Brain microvascular endothelial cell (primary cell): ENCODE results near the gene GRM5.
"Not testable (repeated sequence)": the region's sequence is repeated elsewhere in the genome, so short reads cannot be mapped to it uniquely, and the experiment has no call there.

Experiments
- DNase-seq: peaks from one replicate; pipeline ENCODE4 v3.0.0-alpha.2; 2020
- H3K27ac ChIP-seq: fragments of 250-450 bp; sonication (Bioruptor Pico); 2 replicates; pipeline ENCODE4 v1.5.1; 2020; ENCODE audit warnings: mild to moderate bottlenecking, moderate library complexity
- H3K27me3 ChIP-seq: fragments of 250-450 bp; sonication (Bioruptor Pico); replicated peaks from 2 replicates; pipeline ENCODE4 v1.5.1; 2020; ENCODE audit warnings: mild to moderate bottlenecking
- H3K36me3 ChIP-seq: fragments of 250-450 bp; sonication (Bioruptor Pico); replicated peaks from 2 replicates; pipeline ENCODE4 v1.5.1; 2020; ENCODE audit warnings: mild to moderate bottlenecking
- H3K4me3 ChIP-seq: 2 replicates; pipeline ENCODE4 v1.5.1; 2011; ENCODE audit warnings: low read depth, mild to moderate bottlenecking, control low read depth, low read length, moderate library complexity
- CTCF ChIP-seq: IDR thresholded peaks from 2 replicates; pipeline ENCODE4 v1.5.1; 2011; ENCODE audit warnings: low read depth, mild to moderate bottlenecking, moderate library complexity, low read length, control low read depth, inconsistent platforms; ENCODE audit errors: missing control alignments
- in situ Hi-C: cut with HindIII; loops from 2 replicates; pipeline ENCODE4 v1.10.0; 2017; ENCODE audit warnings: low sequenced_read_pairs, low pct_ligation_motif_present

GRM5 gene

GRCh38 chr11:89062771-89063298, 2.9 kb downstream of the GRM5 start:
- H3K4me3 ChIP-seq, H3K27me3 ChIP-seq, DNase-seq, in situ Hi-C loops, H3K27ac ChIP-seq, H3K36me3 ChIP-seq: not testable (repeated sequence)
- peak; percentile 4 for TF ChIP-seq CTCF

GRCh38 chr11:89061839-89062238, 3.9 kb downstream of the GRM5 start:
- H3K36me3 ChIP-seq, H3K27me3 ChIP-seq, H3K27ac ChIP-seq, in situ Hi-C loops, H3K4me3 ChIP-seq, DNase-seq: not testable (repeated sequence)

- DNase-seq, H3K27ac ChIP-seq, H3K4me3 ChIP-seq, H3K27me3 ChIP-seq, H3K36me3 ChIP-seq, in situ Hi-C loops: not testable (repeated sequence)
Measured at GRCh38 chr11:89057406-89057805, 8.4 kb downstream of the GRM5 start.

- Histone ChIP-seq H3K36me3 (no peaks in the 10 kb centered on the region), H3K27me3 (no peaks in the 10 kb centered on the region), H3K27ac (no peak overlapping the region), H3K4me3 (no peak overlapping the region)
- no peak for TF ChIP-seq CTCF
- in situ Hi-C loops: no loop called here
- DNase-seq: no peak
Measured at GRCh38 chr11:89052220-89052619, 13.6 kb downstream of the GRM5 start.

- H3K27me3 ChIP-seq, H3K4me3 ChIP-seq, in situ Hi-C loops, H3K36me3 ChIP-seq, DNase-seq, H3K27ac ChIP-seq: not testable (repeated sequence)
Measured at GRCh38 chr11:89047159-89047558, 18.6 kb downstream of the GRM5 start.

GRCh38 chr11:89043861-89044588, 21.8 kb downstream of the GRM5 start:
- H3K36me3 ChIP-seq, H3K27ac ChIP-seq: not testable (repeated sequence)

GRCh38 chr11:89029671-89030070, 36.1 kb downstream of the GRM5 start:
- H3K27me3 ChIP-seq, H3K4me3 ChIP-seq, in situ Hi-C loops, H3K27ac ChIP-seq, H3K36me3 ChIP-seq, DNase-seq: not testable (repeated sequence)

More at GRCh38 chr11:89043861-89044588, 21.8 kb downstream of the GRM5 start:
- in situ Hi-C loops, DNase-seq, H3K27me3 ChIP-seq, H3K4me3 ChIP-seq: not testable (repeated sequence)

GRCh38 chr11:89021339-89021738, 44.4 kb downstream of the GRM5 start:
- Histone ChIP-seq H3K27ac (no peak overlapping the region), H3K4me3 (no peak overlapping the region), H3K36me3 (no peaks in the 10 kb centered on the region), H3K27me3 (no peaks in the 10 kb centered on the region)
- no peak for TF ChIP-seq CTCF
- DNase-seq: no peak
- in situ Hi-C loops: no loop called here

- H3K27ac ChIP-seq, H3K36me3 ChIP-seq, H3K27me3 ChIP-seq, H3K4me3 ChIP-seq, DNase-seq, in situ Hi-C loops: not testable (repeated sequence)
Measured at GRCh38 chr11:89019827-89020547, 45.8 kb downstream of the GRM5 start.
